AG09319 (cell line): ENCODE measurements around the gene ADIPOR2.
"Not testable (repeated sequence)": the region's sequence is repeated elsewhere in the genome, so short reads cannot be mapped to it uniquely, and the experiment has no call there.

Experiments used
- DNase-seq: peaks from one replicate; pipeline ENCODE4 v3.0.0-alpha.2; 2010; ENCODE audit warnings: low read depth; ENCODE audit errors: extremely low read depth
- TF ChIP-seq, protein P1 (sequence below): IDR thresholded peaks from 2 replicates; pipeline ENCODE4 v1.5.1; 2011; ENCODE audit warnings: low read depth, mild to moderate bottlenecking, inconsistent platforms, low read length, moderate library complexity

The ADIPOR2 gene

GRCh38 chr12:1811948-1812291, 121.0 kb downstream of the ADIPOR2 start:
- TF ChIP-seq, protein P1, sequence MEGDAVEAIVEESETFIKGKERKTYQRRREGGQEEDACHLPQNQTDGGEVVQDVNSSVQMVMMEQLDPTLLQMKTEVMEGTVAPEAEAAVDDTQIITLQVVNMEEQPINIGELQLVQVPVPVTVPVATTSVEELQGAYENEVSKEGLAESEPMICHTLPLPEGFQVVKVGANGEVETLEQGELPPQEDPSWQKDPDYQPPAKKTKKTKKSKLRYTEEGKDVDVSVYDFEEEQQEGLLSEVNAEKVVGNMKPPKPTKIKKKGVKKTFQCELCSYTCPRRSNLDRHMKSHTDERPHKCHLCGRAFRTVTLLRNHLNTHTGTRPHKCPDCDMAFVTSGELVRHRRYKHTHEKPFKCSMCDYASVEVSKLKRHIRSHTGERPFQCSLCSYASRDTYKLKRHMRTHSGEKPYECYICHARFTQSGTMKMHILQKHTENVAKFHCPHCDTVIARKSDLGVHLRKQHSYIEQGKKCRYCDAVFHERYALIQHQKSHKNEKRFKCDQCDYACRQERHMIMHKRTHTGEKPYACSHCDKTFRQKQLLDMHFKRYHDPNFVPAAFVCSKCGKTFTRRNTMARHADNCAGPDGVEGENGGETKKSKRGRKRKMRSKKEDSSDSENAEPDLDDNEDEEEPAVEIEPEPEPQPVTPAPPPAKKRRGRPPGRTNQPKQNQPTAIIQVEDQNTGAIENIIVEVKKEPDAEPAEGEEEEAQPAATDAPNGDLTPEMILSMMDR = no peak
- DNase-seq = no peak

DNA sequence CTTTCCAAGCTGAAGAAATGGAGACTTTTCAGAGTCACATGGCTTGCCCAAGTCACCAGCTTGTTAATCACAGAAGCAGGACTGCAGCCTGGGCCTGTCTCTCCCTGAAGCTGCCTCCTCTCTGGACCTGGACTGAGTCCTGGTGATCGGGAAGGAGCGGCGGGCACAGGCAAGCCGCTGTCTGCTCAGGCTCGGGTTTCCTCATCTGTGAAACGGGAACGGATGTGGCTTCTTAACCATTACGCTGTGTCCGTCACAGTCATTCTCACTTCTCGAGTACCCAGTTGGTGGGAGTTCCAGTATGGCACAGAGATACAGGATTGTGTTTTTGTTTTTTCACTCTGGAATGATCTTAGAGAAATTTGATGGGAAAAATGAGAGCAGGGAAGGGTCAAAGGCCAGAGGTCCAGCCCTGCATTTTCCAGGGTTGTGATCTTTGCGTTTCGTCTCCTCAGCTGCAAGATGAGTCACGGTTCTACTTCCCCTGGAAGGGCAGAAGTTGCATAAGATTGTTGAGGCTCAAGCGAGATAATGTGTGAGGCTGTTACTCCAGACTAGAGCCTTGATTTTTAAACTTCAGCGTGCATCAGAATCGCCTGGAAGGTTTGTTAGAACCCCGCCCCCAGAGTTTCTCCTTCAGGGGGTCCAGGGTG, 121.9 kb downstream of the ADIPOR2 start:
- DNase-seq = no peak

DNA sequence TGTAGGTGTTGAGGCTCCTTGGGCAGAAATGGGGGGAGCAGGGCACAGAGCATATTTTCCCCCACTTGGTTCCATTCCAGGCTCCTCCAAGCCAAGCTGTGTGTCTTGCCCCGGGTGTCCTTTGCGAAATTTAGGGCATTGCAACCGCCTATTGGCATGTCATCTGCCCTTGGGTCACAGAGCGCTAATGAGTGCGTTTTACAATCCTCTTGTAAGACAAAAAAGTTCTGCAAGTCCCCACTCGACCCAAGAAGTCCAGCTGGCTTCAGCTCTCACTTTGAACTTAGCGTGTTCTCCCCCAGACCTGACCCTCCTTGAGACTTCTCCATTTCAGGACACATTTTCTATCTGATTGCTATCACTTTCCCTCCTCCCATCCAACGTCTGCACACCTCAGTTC, 123.4 kb downstream of the ADIPOR2 start:
- TF ChIP-seq, protein P1 = no peak
- DNase-seq = no peak

More for the DNA sequence above, 121.9 kb downstream of the ADIPOR2 start:
- TF ChIP-seq, protein P1 = no peak

- TF ChIP-seq, protein P1 = no peak
- no peak for DNase-seq
These were observed 124.2 kb downstream of the ADIPOR2 start for GRCh38 chr12:1815108-1815507.

DNA sequence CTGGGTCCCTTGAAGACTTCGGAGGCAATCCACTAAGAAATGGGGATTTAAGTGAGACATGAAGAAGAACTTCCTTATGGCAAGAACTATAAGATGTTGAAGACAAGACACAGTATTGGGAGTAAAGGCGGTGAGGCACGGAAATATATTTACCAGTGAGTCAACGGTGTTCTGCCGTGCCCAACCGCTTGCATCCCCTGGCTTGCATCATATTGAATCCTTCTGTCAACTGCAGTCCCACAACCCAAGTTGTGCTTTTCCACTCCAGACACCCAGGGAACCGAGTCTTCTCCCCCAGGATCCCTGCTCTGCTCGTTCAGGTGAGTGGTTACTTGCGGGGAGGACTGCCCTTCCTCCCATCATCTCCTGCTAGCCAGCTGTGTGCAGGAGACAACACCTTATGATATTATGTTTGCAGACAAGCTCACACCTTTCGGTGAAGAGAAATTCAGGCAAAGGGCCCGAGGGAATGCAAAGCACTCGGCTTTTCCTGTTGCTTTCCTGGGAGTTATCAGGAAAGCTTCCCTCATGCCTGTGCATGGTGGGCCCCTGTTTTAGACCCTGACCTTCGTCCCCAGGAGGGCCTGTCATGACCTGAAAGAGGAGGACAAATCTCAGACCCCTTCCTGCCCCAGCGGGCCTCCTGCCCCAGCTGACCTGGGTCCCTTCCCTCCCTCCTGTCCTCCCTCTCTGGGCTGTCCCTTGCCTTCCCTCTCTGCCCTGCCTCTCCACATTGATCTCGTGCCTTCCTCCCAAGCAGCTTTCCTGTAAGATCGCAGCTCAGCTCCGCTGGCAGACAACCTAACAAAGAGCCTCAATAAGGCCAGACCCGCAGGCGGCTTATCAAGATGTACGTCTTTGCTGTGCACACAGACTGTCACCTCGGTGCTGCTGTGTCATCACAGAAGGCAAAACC, 125.2 kb downstream of the ADIPOR2 start:
- TF ChIP-seq, protein P1 = no peak
- no peak for DNase-seq

- DNase-seq = no peak
- TF ChIP-seq, protein P1 = no peak
These were observed 126.0 kb downstream of the ADIPOR2 start for GRCh38 chr12:1816730-1817348.

GRCh38 chr12:1817928-1818327, 127.1 kb downstream of the ADIPOR2 start:
- not testable (repeated sequence) for DNase-seq
